Hepatocyte (in vitro differentiated cells): ENCODE results near the gene SEC23IP.

Source experiments
- EZH2 ChIP-seq: fragments of 200-600 bp; sonication (generic); IDR thresholded peaks from 2 replicates; pipeline ENCODE4 v1.6.1; 2016; ENCODE audit warnings: antibody characterized with exemption, mild to moderate bottlenecking, borderline replicate concordance
- TF ChIP-seq, protein P1 (sequence below): fragments of 200-600 bp; sonication (generic); IDR thresholded peaks from 2 replicates; pipeline ENCODE4 v1.5.1; 2016; ENCODE audit warnings: antibody characterized with exemption, mild to moderate bottlenecking; ENCODE audit not compliant: poor library complexity

- TF ChIP-seq, protein P1, sequence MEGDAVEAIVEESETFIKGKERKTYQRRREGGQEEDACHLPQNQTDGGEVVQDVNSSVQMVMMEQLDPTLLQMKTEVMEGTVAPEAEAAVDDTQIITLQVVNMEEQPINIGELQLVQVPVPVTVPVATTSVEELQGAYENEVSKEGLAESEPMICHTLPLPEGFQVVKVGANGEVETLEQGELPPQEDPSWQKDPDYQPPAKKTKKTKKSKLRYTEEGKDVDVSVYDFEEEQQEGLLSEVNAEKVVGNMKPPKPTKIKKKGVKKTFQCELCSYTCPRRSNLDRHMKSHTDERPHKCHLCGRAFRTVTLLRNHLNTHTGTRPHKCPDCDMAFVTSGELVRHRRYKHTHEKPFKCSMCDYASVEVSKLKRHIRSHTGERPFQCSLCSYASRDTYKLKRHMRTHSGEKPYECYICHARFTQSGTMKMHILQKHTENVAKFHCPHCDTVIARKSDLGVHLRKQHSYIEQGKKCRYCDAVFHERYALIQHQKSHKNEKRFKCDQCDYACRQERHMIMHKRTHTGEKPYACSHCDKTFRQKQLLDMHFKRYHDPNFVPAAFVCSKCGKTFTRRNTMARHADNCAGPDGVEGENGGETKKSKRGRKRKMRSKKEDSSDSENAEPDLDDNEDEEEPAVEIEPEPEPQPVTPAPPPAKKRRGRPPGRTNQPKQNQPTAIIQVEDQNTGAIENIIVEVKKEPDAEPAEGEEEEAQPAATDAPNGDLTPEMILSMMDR, result no peak
- TF ChIP-seq EZH2, result no peak
These were observed 48.0 kb downstream of the SEC23IP start for GRCh38 chr10:119940487-119940886.
